ENCODE data around the gene GRIK5.
"Not testable (repeated sequence)": the region's sequence is repeated elsewhere in the genome, so short reads cannot be mapped to it uniquely, and the experiment has no call there.

Gene GRIK5

DNA sequence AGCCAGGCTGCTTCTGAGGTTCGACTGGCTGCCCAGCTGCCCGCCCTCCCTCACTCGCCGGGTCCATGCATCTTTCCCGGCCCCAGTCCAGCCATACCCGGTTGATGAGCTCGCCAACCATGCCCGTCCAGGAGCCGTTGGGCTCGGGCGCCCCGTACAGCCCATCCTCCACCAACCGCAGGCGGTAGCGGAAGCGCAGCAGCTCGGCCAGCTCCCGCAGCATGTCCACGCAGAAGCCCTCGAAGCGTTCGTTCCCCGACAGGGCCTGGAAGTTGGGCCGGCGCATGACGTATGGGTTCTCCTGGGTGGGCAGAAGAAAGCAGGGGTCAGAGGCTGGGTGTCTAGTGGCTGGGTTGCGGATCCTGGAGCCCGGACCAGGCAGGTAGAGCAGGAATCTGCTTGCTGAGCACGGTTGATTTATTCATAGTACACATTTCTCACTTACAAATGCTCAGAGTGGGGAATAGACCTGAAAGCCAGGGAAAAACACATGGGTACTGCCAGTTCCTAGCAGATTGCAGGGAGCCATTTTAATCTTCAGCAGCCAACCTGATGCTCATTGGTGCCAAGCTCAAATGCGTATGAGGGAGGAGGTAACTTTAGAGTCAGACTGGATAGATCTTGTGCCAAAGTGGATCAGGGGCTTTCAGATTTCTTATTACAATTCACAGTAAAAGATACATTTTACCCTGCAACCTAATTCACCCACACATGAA is 27.4 kb downstream of the GRIK5 start:
- DNase-seq: no peak

- DNase-seq: not testable (repeated sequence)
Observed at GRCh38 chr19:42040491-42040890, 29.5 kb downstream of the GRIK5 start.

DNA sequence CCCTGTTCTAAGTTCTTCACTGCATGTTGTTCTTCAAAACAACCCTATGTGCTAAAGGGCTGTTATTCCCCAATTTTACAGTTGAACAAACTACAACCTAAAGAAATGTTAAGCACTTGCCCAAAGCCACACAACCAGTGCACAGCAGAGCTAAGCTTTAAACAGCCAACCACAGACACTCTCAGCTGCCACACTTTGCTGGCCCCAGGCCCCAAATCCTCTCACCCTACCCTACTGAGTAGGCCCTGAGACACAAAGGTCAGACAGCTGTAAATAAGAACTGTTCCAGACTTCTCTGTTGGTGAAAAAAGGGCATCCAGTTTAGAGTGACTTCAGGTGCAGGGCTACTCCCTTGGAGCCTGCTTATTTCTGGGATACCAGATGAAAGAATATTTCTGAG is 30.0 kb downstream of the GRIK5 start:
- no peak for DNase-seq

GRCh38 chr19:42038666-42039065 is 31.3 kb downstream of the GRIK5 start:
- DNase-seq: no peak

GRCh38 chr19:42037649-42038048 is 32.4 kb downstream of the GRIK5 start:
- DNase-seq: no peak

- peak; percentile 51 for DNase-seq
Observed at GRCh38 chr19:42034640-42035391, 35.2 kb downstream of the GRIK5 start.

GRCh38 chr19:42033413-42033812 is 36.6 kb downstream of the GRIK5 start:
- no peak for DNase-seq

DNA sequence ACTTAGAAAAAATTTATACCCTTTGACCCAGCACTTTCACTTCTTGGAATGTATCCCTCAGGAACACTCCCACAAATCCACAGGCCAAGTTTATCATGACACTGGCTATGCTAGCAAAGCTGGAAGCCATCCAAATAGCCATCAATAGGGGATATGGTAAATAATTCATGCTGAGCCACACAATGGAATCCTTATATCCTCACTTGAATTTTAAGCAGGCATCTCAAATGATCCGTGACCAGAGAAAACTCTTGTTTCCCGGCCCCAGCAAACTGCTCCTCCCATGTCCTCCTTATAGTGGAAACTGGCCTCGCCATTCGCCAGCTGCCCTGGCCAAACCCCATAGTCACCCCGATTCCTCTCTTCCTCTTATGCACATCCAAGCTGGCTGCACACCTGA is 37.6 kb downstream of the GRIK5 start:
- DNase-seq: peak; percentile 80

DNA sequence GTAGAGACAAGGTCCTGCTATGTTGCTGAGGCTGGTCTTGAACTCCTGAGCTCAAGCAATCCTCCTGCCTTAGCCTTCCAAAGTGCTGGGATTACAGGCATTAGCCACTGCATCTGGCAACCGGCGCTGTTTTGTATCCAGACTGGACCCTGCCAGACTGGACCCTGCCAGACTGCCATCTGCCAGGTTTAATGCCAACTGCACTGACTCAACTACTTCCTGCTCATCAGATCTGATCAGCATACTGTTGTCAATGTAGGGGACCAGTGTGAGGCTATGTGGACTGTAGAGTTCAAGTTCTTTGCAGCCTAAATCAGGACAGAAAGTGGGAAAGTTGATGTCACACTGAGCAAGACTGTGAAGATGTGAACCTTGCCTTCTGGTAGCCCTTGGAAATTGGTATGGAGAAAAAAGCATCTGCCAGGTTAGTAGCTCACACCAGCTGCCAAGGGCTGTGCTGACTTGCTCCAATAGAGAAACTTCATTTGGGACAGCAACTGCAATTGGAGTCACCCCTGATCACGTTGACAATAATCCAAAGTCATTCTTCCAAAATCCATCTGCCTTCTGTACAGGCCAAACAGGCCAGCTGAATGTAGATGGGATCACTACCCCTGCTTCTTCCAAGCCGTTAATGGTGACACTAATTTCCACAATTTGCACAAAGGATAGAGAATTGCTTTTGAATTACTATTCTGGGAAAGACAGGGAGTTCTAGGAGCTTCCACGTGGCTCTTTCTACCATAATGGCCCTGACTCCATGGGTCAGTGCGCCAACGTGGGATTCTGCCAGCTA is 39.2 kb downstream of the GRIK5 start:
- no peak for DNase-seq

DNA sequence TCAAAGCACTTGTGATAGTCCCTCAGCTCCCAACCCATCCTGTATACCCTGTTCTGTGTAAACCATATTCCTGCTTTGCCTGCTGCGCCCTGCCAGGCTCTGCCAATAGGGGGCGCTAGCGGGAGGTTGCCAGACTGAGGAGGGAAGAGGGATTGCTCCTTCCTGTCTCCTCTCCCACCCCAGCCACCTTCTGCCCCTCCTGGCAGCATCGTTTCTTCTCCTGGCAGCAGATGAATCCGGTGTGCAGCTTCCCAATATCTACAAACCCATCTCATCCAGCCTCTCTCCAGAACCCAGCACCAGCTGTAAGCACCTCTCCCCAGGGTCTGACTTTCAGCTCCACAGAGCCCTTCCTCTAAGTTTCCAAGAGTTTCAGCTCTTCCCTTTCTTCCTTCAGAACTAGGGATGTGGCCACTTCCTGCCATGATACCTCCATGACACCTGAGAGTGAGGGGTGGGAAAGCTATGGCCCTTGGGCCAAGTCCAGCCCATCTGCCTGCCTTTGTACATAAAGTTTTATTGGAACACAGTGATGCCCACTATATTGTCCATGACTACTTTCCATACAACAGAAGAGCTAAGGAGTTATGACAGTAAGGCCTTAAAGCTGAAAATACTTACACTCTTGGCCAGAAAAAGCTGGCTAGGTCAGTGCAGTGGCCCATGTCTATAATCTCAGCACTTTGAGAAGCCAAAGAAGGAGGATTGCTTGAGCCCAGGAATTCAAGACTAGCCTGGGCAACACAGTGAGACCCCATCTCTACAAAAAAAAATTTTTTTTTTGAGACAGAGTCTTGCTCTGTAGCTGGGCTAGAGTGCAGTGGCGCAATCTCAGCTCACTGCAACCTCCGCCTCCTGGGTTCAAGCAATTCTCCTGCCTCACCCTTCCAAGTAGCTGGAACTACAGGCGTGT is 41.4 kb downstream of the GRIK5 start:
- no peak for DNase-seq

DNA sequence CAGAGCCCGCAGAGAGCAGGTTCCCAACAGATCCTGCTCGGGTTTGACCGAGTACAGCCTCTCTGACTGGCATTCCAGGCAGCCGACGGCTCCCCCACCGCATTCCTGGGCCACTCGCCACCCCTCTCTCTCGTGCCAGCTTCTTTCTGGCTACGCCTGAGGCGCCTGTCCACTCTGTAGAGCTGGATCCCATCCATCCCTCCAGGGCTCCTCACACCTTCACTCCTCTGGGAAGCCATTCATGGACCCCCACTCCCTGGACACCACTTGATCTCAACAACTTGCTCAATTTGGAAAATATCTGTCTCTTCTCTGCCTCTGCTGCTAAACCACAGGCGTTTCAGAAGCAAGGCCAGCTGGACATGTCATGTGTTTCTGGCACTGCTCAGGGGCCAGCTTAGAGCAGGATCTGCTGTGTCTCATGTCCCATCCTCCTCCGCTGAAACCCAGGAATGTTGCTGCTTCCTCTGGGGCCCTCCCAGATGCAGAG is 45.3 kb downstream of the GRIK5 start:
- DNase-seq: no peak

GRCh38 chr19:42023943-42024260 is 46.1 kb downstream of the GRIK5 start:
- no peak for DNase-seq

- DNase-seq: no peak
Observed at GRCh38 chr19:42023121-42023942, 46.7 kb downstream of the GRIK5 start.

GRCh38 chr19:42022616-42023015 is 47.4 kb downstream of the GRIK5 start:
- no peak for DNase-seq

GRCh38 chr19:42021185-42021584 is 48.8 kb downstream of the GRIK5 start:
- DNase-seq: no peak

DNA sequence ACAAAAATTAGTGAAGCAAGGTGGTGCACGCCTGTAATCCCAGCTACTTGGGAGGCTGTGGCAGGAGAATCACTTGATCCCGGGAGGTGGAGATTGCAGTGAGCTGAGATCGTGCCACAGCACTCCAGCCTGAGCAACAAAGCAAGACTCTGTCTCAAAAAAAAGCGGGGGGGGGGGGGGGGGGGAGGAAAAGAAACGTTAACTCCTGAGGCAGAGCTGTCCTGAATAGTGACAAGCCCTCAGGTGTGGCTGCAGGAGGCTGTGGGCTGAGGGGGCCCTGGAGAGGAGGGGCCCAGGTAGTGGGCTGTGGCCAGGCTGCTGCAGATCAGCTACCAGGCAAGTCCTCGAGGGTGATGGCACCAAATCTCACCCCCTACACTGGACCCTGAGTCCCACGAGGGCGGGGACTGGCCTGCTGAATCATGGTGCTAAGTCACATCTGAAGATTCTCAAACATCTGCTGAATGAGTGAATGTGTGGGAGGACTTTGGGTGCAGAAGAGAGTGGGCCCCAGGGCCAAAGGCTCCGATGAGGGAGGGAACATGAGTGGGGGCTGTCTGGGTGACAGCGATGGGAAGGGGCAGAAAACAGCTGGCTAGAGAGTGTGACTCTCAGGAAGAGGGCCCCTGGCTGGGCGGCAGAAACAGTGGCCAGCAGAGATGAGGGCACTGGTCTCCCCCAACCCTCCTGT is 51.4 kb downstream of the GRIK5 start:
- DNase-seq: no peak

DNA sequence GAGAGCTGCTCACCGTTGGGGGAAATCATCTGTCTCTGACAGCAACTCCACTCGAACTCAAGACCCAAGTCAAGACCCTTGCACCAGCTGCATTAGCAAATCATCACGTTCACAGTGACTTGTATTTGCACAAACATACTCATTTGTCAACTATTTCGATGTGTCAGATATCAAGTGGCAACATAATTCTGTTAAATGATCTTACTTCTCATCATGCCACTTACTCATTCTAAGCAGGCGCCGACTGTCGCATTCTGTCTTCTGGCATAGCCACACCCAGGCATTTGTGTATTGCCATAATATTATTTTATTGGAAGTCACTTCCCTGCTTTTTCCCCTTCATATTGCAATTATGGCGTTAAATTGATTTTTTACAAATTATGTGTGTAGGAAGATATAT is 53.0 kb downstream of the GRIK5 start:
- DNase-seq: no peak

GRCh38 chr19:42012747-42013146 is 57.3 kb downstream of the GRIK5 start:
- not testable (repeated sequence) for DNase-seq

DNA sequence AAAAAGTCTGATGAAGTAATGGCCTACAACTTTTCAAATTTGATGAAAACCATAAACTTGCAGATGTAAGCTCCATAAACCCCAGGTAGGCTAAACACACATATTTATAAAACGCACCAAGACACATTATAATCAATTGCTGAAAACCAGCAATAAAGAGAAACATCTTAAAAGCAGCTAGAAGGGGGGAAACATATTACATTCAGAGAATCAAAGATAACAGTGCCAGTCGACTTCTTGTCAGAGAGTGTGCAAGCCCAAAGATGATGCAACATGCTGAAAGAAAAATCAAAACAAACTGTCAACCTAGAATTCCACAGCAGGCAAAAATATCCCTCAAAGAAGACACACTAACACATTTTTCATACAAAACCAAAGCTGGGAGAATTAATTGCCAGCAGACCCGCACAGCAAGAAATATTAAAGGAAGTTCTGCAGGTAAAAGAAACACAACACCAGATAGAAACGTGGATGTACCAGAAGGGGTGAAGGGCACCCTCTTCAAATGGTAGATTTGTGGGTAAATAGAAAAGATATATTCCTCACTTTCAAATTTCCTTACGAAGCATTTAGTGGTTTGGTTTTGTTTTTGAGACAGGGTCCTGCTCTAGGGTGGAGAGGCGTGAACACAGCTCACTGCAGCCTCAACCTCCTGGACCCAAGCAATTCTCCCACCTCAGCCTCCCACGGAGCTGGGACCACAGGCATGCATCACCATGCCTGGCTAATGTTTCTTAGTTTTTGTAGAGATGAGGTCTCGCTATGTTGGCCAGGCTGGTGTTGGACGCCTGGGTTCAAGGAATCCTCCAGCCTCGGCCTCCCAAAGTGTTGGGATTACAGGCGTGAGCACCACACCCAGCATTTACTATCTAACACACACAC is 59.5 kb downstream of the GRIK5 start:
- DNase-seq: no peak

DNA sequence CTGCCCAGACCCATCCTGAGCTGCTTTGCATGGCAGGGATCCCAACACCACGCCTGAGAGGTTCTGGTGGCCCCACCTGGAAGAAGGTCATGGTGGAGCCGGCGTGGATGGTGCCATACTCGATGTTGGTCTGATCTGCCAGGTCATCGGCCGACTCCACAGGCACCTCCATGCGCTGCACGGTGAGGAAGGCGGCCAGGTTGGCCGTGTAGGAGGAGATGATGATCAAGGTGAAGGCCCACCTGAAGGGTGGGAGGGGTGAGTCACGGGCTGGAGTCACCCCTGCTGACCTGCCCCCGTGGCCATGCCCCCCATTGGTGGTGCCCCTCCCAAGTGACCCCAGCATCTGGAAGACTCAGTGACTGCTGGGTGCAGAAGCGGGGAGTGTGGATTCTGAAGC is 63.4 kb downstream of the GRIK5 start:
- no peak for DNase-seq
